ENCODE measurements around the gene COL23A1. TPM values are rescaled to one million over a fixed set of nuclear protein-coding genes. Genes with fewer than 3 reads are reported as not detected.

The COL23A1 gene
- polyA plus RNA-seq, 3 donors: 0.11 to 0.21 TPM; not detected in 1

GRCh38 chr5:178368716-178369300 is 221.4 kb downstream of the COL23A1 start:
- Mint-ChIP-seq H3K27ac (no peak overlapping the region), H3K9me3 (peaks cover 19 to 33% (median 30%) of the 10 kb centered on the region in 7 donors), H3K27me3 (ENCODE audit: low read depth in 3 of 3) (peaks cover 1 to 4% (median 2%) of the 10 kb centered on the region in 3 donors), H3K4me3 (no peak overlapping the region), H3K36me3 (no peaks in the 10 kb centered on the region), H3K4me1 (peaks cover 9% of the 10 kb centered on the region)
- intact Hi-C loops (cut with micrococcal nuclease): no loop called here
- no peak overlapping the region for H2AFZ ChIP-seq (ENCODE audit: insufficient read depth, low read depth, low read length, poor library complexity, severe bottlenecking)
- 94% methylated on average over 8 of the region's 10 CpGs for WGBS (ENCODE audit: insufficient coverage)
- H3K9ac ChIP-seq (ENCODE audit: insufficient read depth, low read length, poor library complexity, severe bottlenecking): no peak overlapping the region
- no peaks in the 10 kb centered on the region for H3K27me3 ChIP-seq (ENCODE audit: control insufficient read depth in 2 of 2, insufficient read depth in 2 of 2, low read length in 2 of 2)
- no peaks in the 10 kb centered on the region for H4K20me1 ChIP-seq (ENCODE audit: insufficient read depth, low read length)
- H3K4me3 ChIP-seq (replicated peaks in 1 of 3; ENCODE audit: low read depth in 2 of 3, low read length in 3 of 3): no peak overlapping the region
- no peak overlapping the region for H3K4me2 ChIP-seq (replicated peaks; ENCODE audit: extremely low read depth, low read length, poor library complexity, severe bottlenecking)
- peaks cover 6 to 36% of the 10 kb centered on the region in 2 donors for H3K9me3 ChIP-seq (replicated peaks in 1 of 2; ENCODE audit: control insufficient read depth in 1 of 2, insufficient read depth in 1 of 2, low read length in 2 of 2)
- no peaks in the 10 kb centered on the region for H3K36me3 ChIP-seq (replicated peaks in 1 of 2; ENCODE audit: control insufficient read depth in 1 of 2, insufficient read depth in 2 of 2, low read length in 2 of 2)
- H3K4me1 ChIP-seq (ENCODE audit: control insufficient read depth in 1 of 2, insufficient read depth in 2 of 2, low read length in 2 of 2): peaks cover 10 to 13% of the 10 kb centered on the region in 2 donors
- no peaks in the 10 kb centered on the region for H3K79me2 ChIP-seq (ENCODE audit: insufficient read depth, low read length)
- no peak for DNase-seq
- H3K27ac ChIP-seq (ENCODE audit: low read depth in 1 of 2, low read length in 2 of 2): no peak overlapping the region
- TF ChIP-seq CTCF (IDR thresholded peaks at IDR 0.05): no peak

GRCh38 chr5:178368274-178368673 is 221.9 kb downstream of the COL23A1 start:
- H3K4me2 ChIP-seq (replicated peaks; ENCODE audit: extremely low read depth, low read length, poor library complexity, severe bottlenecking): no peak overlapping the region
- Mint-ChIP-seq H3K36me3 (no peaks in the 10 kb centered on the region), H3K9me3 (peaks cover 19 to 33% (median 30%) of the 10 kb centered on the region in 7 donors), H3K4me3 (no peak overlapping the region), H3K27ac (no peak overlapping the region), H3K4me1 (peaks cover 11% of the 10 kb centered on the region), H3K27me3 (ENCODE audit: low read depth in 3 of 3) (peaks cover 2 to 5% (median 4%) of the 10 kb centered on the region in 3 donors)
- no peak overlapping the region for H3K9ac ChIP-seq (ENCODE audit: insufficient read depth, low read length, poor library complexity, severe bottlenecking)
- H3K27ac ChIP-seq (ENCODE audit: low read depth in 1 of 2, low read length in 2 of 2): no peak overlapping the region
- TF ChIP-seq CTCF (IDR thresholded peaks at IDR 0.05): no peak
- DNase-seq: peak in 1 of 3 donors; percentile 43
- H3K79me2 ChIP-seq (ENCODE audit: insufficient read depth, low read length): no peaks in the 10 kb centered on the region
- H2AFZ ChIP-seq (ENCODE audit: insufficient read depth, low read depth, low read length, poor library complexity, severe bottlenecking): no peak overlapping the region
- H3K4me1 ChIP-seq (ENCODE audit: control insufficient read depth in 1 of 2, insufficient read depth in 2 of 2, low read length in 2 of 2): peaks cover 13 to 14% of the 10 kb centered on the region in 2 donors
- intact Hi-C loops (cut with micrococcal nuclease): no loop called here
- 29% methylated on average over 7 of the region's 10 CpGs for WGBS (ENCODE audit: insufficient coverage)
- H4K20me1 ChIP-seq (ENCODE audit: insufficient read depth, low read length): no peaks in the 10 kb centered on the region
- H3K27me3 ChIP-seq (ENCODE audit: control insufficient read depth in 2 of 2, insufficient read depth in 2 of 2, low read length in 2 of 2): no peaks in the 10 kb centered on the region
- H3K9me3 ChIP-seq (replicated peaks in 1 of 2; ENCODE audit: control insufficient read depth in 1 of 2, insufficient read depth in 1 of 2, low read length in 2 of 2): peaks cover 6 to 36% of the 10 kb centered on the region in 2 donors
- no peaks in the 10 kb centered on the region for H3K36me3 ChIP-seq (replicated peaks in 1 of 2; ENCODE audit: control insufficient read depth in 1 of 2, insufficient read depth in 2 of 2, low read length in 2 of 2)
- H3K4me3 ChIP-seq (replicated peaks in 1 of 3; ENCODE audit: low read depth in 2 of 3, low read length in 3 of 3): no peak overlapping the region
